Activated naive CD4-positive, alpha-beta T cell treated with anti-CD3 and anti-CD28 coated beads for 36 hours (primary cell): ENCODE data around the gene N4BP2. TPM values are rescaled to one million over a fixed set of nuclear protein-coding genes. Genes with fewer than 3 reads are reported as not detected.
A peak's percentile ranks its signal among the peaks of the same experiment; 100 is the strongest.

Source experiments
- CTCF ChIA-PET: fragments of 350-600 bp; sonication (Branson Sonifier 250); formaldehyde crosslinking; loops from one replicate; lab custom pipeline; 2021; ENCODE audit warnings: antibody characterized with exemption; lab: Charles Lee
- DNase-seq: peaks from one replicate; pipeline ENCODE4 v3.0.0-alpha.2; 2020
- H3K27ac Mint-ChIP-seq: one replicate; pipeline ENCODE4 v1.8.0; 2021; ENCODE audit warnings: mild to moderate bottlenecking, mixed read lengths
- H3K27me3 Mint-ChIP-seq: one replicate; pipeline ENCODE4 v1.8.0; 2021; ENCODE audit warnings: low read depth, mixed read lengths
- H3K36me3 Mint-ChIP-seq: one replicate; pipeline ENCODE4 v1.8.0; 2021; ENCODE audit warnings: low read depth, mixed read lengths
- H3K4me1 Mint-ChIP-seq: one replicate; pipeline ENCODE4 v1.8.0; 2021; ENCODE audit warnings: low read depth, mixed read lengths
- H3K4me3 Mint-ChIP-seq: one replicate; pipeline ENCODE4 v1.8.0; 2021; ENCODE audit warnings: mild to moderate bottlenecking, moderate library complexity, mixed read lengths
- H3K9me3 Mint-ChIP-seq: one replicate; pipeline ENCODE4 v1.8.0; 2021; ENCODE audit warnings: mixed read lengths
- intact Hi-C: fragments of 100-400 bp; cut with micrococcal nuclease; formaldehyde crosslinking; loops from one replicate; pipeline ENCODE4 v1.15.1; 2023
- total RNA-seq, 2 experiments: library from RNA; stranded (reverse); gene quantifications; one replicate each; pipeline ENCODE4 v1.2.3, GENCODE V29; 2021

N4BP2 gene
- total RNA-seq, 2 experiments from 2014 or later = 17.5 to 18.8 TPM

- CTCF ChIA-PET = interaction anchor here (0.6 to 2.8 kb wide), 6 partner anchors 29 to 660 kb away, joined by 3 to 8 read pairs (median 4); no protein-coding TSS in a partner anchor
- Mint-ChIP-seq H3K27me3 (no peaks in the 10 kb centered on the region), H3K4me1 (peaks cover 65% of the 10 kb centered on the region), H3K36me3 (no peaks in the 10 kb centered on the region), H3K27ac (peak overlapping the region; percentile 65), H3K4me3 (peak overlapping the region; percentile 5), H3K9me3 (no peaks in the 10 kb centered on the region)
- intact Hi-C loops = loop anchor here (1.0 to 5.0 kb wide), 3 partner anchors 8 to 62 kb away; no protein-coding TSS in a partner anchor
- DNase-seq = no peak
Observed at GRCh38 chr4:40183615-40184411, 127.2 kb downstream of the N4BP2 start.

GRCh38 chr4:40185830-40186664 is 129.4 kb downstream of the N4BP2 start:
- Mint-ChIP-seq H3K9me3 (no peaks in the 10 kb centered on the region), H3K4me1 (peaks cover 78% of the 10 kb centered on the region), H3K27ac (peak overlapping the region; percentile 18), H3K4me3 (no peak overlapping the region), H3K27me3 (no peaks in the 10 kb centered on the region), H3K36me3 (no peaks in the 10 kb centered on the region)
- CTCF ChIA-PET = interaction anchor here (0.6 to 2.8 kb wide), 7 partner anchors 19 to 139 kb away, joined by 3 to 8 read pairs (median 4); no protein-coding TSS in a partner anchor
- intact Hi-C loops = no loop called here
- no peak for DNase-seq

GRCh38 chr4:40186665-40187014 is 130.0 kb downstream of the N4BP2 start:
- DNase-seq = no peak
- no peaks in the 10 kb centered on the region for H3K36me3 Mint-ChIP-seq
- intact Hi-C loops = no loop called here
- no peaks in the 10 kb centered on the region for H3K9me3 Mint-ChIP-seq
- CTCF ChIA-PET = interaction anchor here (0.9 to 1.3 kb wide), 4 partner anchors 18 to 131 kb away, joined by 3 to 5 read pairs (median 3); no protein-coding TSS in a partner anchor
- peaks cover 75% of the 10 kb centered on the region for H3K4me1 Mint-ChIP-seq
- no peaks in the 10 kb centered on the region for H3K27me3 Mint-ChIP-seq
- H3K27ac Mint-ChIP-seq = no peak overlapping the region
- H3K4me3 Mint-ChIP-seq = no peak overlapping the region

GRCh38 chr4:40187386-40187906 is 130.8 kb downstream of the N4BP2 start:
- Mint-ChIP-seq H3K4me1 (peaks cover 74% of the 10 kb centered on the region), H3K36me3 (no peaks in the 10 kb centered on the region), H3K27me3 (no peaks in the 10 kb centered on the region), H3K4me3 (peak overlapping the region; percentile 35), H3K9me3 (no peaks in the 10 kb centered on the region), H3K27ac (peak overlapping the region; percentile 81)
- CTCF ChIA-PET = interaction anchor here (0.6 to 1.6 kb wide), 6 partner anchors 17 to 130 kb away, joined by 3 to 7 read pairs (median 4); no protein-coding TSS in a partner anchor
- intact Hi-C loops = no loop called here
- DNase-seq = peak; percentile 49

- H3K4me1 Mint-ChIP-seq = peaks cover 78% of the 10 kb centered on the region
- intact Hi-C loops = loop anchor here (5.0 kb wide), 1 partner anchor 37 kb away; no protein-coding TSS in a partner anchor
- DNase-seq = no peak
- peak overlapping the region; percentile 85 for H3K4me3 Mint-ChIP-seq
- H3K9me3 Mint-ChIP-seq = no peaks in the 10 kb centered on the region
- no peaks in the 10 kb centered on the region for H3K27me3 Mint-ChIP-seq
- CTCF ChIA-PET = interaction anchor here (0.9 to 2.9 kb wide), 4 partner anchors 38 to 127 kb away, joined by 3 to 11 read pairs (median 6); no protein-coding TSS in a partner anchor
- H3K27ac Mint-ChIP-seq = peak overlapping the region; percentile 98
- H3K36me3 Mint-ChIP-seq = peaks cover 3% of the 10 kb centered on the region
Observed at GRCh38 chr4:40190019-40190418, 133.4 kb downstream of the N4BP2 start.

- peak overlapping the region; percentile 85 for H3K4me3 Mint-ChIP-seq
- no peak for DNase-seq
- peaks cover 3% of the 10 kb centered on the region for H3K36me3 Mint-ChIP-seq
- no peaks in the 10 kb centered on the region for H3K9me3 Mint-ChIP-seq
- H3K27me3 Mint-ChIP-seq = no peaks in the 10 kb centered on the region
- H3K4me1 Mint-ChIP-seq = peaks cover 80% of the 10 kb centered on the region
- CTCF ChIA-PET = interaction anchor here (0.7 to 2.9 kb wide), 5 partner anchors 10 to 126 kb away, joined by 3 to 11 read pairs (median 5); no protein-coding TSS in a partner anchor
- intact Hi-C loops = loop anchor here (5.0 kb wide), 1 partner anchor 37 kb away; no protein-coding TSS in a partner anchor
- peak overlapping the region; percentile 98 for H3K27ac Mint-ChIP-seq
Observed at GRCh38 chr4:40190465-40190864, 133.8 kb downstream of the N4BP2 start.

GRCh38 chr4:40190880-40191815 is 134.5 kb downstream of the N4BP2 start:
- DNase-seq = peak; percentile 45
- H3K4me1 Mint-ChIP-seq = peaks cover 82% of the 10 kb centered on the region
- intact Hi-C loops = loop anchor here (1.0 to 5.0 kb wide), 2 partner anchors 36 to 41 kb away; no protein-coding TSS in a partner anchor
- peak overlapping the region; percentile 85 for H3K4me3 Mint-ChIP-seq
- peak overlapping the region; percentile 98 for H3K27ac Mint-ChIP-seq
- H3K9me3 Mint-ChIP-seq = no peaks in the 10 kb centered on the region
- CTCF ChIA-PET = interaction anchor here (0.6 to 2.9 kb wide), 14 partner anchors 9 to 135 kb away, joined by 3 to 11 read pairs (median 4); no protein-coding TSS in a partner anchor
- H3K36me3 Mint-ChIP-seq = peaks cover 6% of the 10 kb centered on the region
- H3K27me3 Mint-ChIP-seq = no peaks in the 10 kb centered on the region

- Mint-ChIP-seq H3K27ac (peak overlapping the region; percentile 98), H3K27me3 (no peaks in the 10 kb centered on the region), H3K9me3 (no peaks in the 10 kb centered on the region), H3K4me1 (peaks cover 74% of the 10 kb centered on the region), H3K36me3 (peaks cover 6% of the 10 kb centered on the region), H3K4me3 (peak overlapping the region; percentile 85)
- intact Hi-C loops = loop anchor here (1.0 to 5.0 kb wide), 2 partner anchors 8 to 35 kb away; no protein-coding TSS in a partner anchor
- DNase-seq = peak; percentile 61
- CTCF ChIA-PET = interaction anchor here (0.6 to 2.0 kb wide), 12 partner anchors 10 to 136 kb away, joined by 3 to 9 read pairs (median 4); no protein-coding TSS in a partner anchor
Observed at GRCh38 chr4:40192114-40193015, 135.7 kb downstream of the N4BP2 start.

GRCh38 chr4:40193016-40193571 is 136.4 kb downstream of the N4BP2 start:
- CTCF ChIA-PET = interaction anchor here (0.6 to 4.8 kb wide), 9 partner anchors 10 to 124 kb away, joined by 3 to 18 read pairs (median 4); no protein-coding TSS in a partner anchor
- H3K4me1 Mint-ChIP-seq = peaks cover 67% of the 10 kb centered on the region
- peak; percentile 52 for DNase-seq
- no peaks in the 10 kb centered on the region for H3K9me3 Mint-ChIP-seq
- H3K27ac Mint-ChIP-seq = peak overlapping the region; percentile 98
- H3K27me3 Mint-ChIP-seq = no peaks in the 10 kb centered on the region
- H3K4me3 Mint-ChIP-seq = peak overlapping the region; percentile 85
- peaks cover 10% of the 10 kb centered on the region for H3K36me3 Mint-ChIP-seq
- intact Hi-C loops = loop anchor here (5.0 kb wide), 1 partner anchor 34 kb away; no protein-coding TSS in a partner anchor
